HG03460 (cell line): ENCODE measurements around the gene NLRX1.
"Not testable (repeated sequence)": the region's sequence is repeated elsewhere in the genome, so short reads cannot be mapped to it uniquely, and the experiment has no call there.

Experiments
- ATAC-seq: cut with Tn5 transposase; IDR thresholded peaks from one replicate; pipeline ENCODE4 v1.9.1; 2021; ENCODE audit not compliant: unreplicated experiment

NLRX1 gene

GRCh38 chr11:119168471-119169281 lies at the start of gene NLRX1:
NLRX1 (plus strand) TSS chr11:119168725; CDS start chr11:119171404, 2,679 bp downstream.
- ATAC-seq, result peak; percentile 91

- ATAC-seq, result no peak
Measured at GRCh38 chr11:119118946-119119345, 49.6 kb upstream of the NLRX1 start.

- no peak for ATAC-seq
Measured at GRCh38 chr11:119120639-119121007, 47.9 kb upstream of the NLRX1 start.

GRCh38 chr11:119121008-119121810 lies 47.3 kb upstream of the NLRX1 start, which contains the start of gene HINFP:
HINFP (plus strand) TSS chr11:119121580; CDS start chr11:119126945, 5,365 bp downstream.
- peak; percentile 94 for ATAC-seq

GRCh38 chr11:119121811-119122124 lies 46.8 kb upstream of the NLRX1 start:
- ATAC-seq, result no peak

- ATAC-seq, result no peak
Measured at GRCh38 chr11:119125821-119126220, 42.7 kb upstream of the NLRX1 start.

- ATAC-seq, result no peak
Measured at GRCh38 chr11:119126675-119127268, 41.8 kb upstream of the NLRX1 start.

- ATAC-seq, result no peak
Measured at GRCh38 chr11:119130662-119131061, 37.9 kb upstream of the NLRX1 start.

GRCh38 chr11:119134389-119134978 lies 34.0 kb upstream of the NLRX1 start:
- ATAC-seq, result no peak

- ATAC-seq, result not testable (repeated sequence)
Measured at GRCh38 chr11:119139276-119139675, 29.2 kb upstream of the NLRX1 start.

- no peak for ATAC-seq
Measured at GRCh38 chr11:119144825-119145486, 23.6 kb upstream of the NLRX1 start.

- no peak for ATAC-seq
Measured at GRCh38 chr11:119145551-119145950, 23.0 kb upstream of the NLRX1 start.

GRCh38 chr11:119147604-119148333 lies 20.8 kb upstream of the NLRX1 start:
- no peak for ATAC-seq

- no peak for ATAC-seq
Measured at GRCh38 chr11:119148720-119149017, 19.9 kb upstream of the NLRX1 start.

- ATAC-seq, result no peak
Measured at GRCh38 chr11:119149018-119149785, 19.3 kb upstream of the NLRX1 start, which contains the start of gene ABCG4. ABCG4 (plus strand) TSS chr11:119149052; CDS start chr11:119149966, 914 bp downstream.

- ATAC-seq, result no peak
Measured at GRCh38 chr11:119149786-119150275, 18.7 kb upstream of the NLRX1 start.

GRCh38 chr11:119152043-119152442 lies 16.5 kb upstream of the NLRX1 start:
- ATAC-seq, result no peak

GRCh38 chr11:119152604-119153003 lies 15.9 kb upstream of the NLRX1 start:
- ATAC-seq, result no peak

GRCh38 chr11:119153049-119153818 lies 15.3 kb upstream of the NLRX1 start:
- ATAC-seq, result no peak
